ENCODE data around the gene AQP7. TPM values are rescaled to one million over a fixed set of nuclear protein-coding genes. Genes with fewer than 3 reads are reported as not detected.
"Not testable (repeated sequence)": the region's sequence is repeated elsewhere in the genome, so short reads cannot be mapped to it uniquely, and the experiment has no call there.

Gene AQP7
- 0.20 TPM for polyA plus RNA-seq (2013, experiment 1 of 2; ENCODE audit: insufficient read length)
- 0.39 TPM for polyA plus RNA-seq (2013, experiment 2 of 2; ENCODE audit: insufficient read length)

DNA sequence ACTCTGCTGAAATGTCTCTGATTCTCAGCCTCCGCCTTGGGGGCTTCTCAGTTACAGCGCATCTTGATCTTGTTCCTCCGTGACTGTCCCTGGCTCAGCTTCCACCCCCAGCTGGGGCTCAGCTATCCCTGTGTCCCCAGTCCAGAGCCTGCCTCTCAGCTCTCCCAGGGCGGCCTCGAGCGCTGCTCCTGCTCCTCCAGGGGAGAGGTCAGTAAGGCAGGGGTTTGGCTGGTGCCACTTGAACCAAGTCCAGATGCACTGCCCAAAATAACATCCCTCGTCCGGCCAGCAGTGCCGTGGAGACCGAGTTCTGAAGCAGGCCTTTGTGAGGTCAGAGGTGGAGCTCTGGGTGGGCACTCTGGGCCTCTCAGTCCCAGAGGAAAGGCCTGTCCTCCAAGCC is at the start of gene AQP7:
Gene AQP7 (minus strand): TSS at position 198 of the 400 bp plus-strand sequence. CDS start 1,306 bp downstream, outside the sequence.
- not testable (repeated sequence) for DNase-seq

DNA sequence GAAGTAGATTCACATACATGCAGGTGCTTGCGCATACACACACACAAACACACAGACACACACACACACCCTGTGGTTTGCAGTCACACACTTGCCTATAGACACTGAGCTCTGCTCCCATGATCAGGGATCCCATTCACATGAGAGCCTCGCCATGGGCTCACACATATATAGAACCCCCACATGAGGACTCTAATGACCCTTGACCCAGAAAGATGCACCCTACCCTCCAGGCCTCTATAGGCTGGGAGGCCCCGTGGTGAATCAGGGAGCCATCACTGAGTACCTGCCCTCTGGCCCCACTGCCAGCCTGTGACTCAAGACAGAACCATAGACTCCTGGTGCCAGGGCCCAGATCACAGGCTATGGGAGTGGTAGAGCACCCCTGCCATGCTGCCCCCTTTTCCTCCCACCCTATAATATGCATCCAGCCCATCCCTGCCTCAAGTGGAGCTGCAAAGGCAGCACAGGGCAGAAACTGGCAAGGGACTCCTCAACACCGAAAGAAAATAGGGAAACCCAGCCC is 48.3 kb upstream of the AQP7 start:
- no peak for DNase-seq

DNA sequence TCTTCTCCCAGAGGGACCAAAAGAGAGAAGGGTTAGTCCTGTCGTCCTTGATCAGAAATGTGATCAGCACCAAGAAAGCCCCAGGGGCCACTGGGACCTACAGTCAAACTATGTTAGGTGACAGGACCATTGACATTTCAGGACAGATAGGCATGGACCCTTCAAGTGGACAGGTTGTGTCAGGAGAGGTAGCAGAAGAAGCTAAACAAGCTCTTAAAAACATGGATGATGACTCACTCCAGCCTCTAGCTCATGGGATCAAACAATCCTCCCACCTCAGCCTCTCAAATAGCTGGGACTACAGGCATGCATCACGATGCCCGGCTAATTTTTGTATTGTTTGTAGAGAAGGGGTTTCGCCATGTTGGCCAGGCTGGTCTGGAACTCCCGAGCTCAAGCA is 47.3 kb upstream of the AQP7 start:
- no peak for DNase-seq

DNA sequence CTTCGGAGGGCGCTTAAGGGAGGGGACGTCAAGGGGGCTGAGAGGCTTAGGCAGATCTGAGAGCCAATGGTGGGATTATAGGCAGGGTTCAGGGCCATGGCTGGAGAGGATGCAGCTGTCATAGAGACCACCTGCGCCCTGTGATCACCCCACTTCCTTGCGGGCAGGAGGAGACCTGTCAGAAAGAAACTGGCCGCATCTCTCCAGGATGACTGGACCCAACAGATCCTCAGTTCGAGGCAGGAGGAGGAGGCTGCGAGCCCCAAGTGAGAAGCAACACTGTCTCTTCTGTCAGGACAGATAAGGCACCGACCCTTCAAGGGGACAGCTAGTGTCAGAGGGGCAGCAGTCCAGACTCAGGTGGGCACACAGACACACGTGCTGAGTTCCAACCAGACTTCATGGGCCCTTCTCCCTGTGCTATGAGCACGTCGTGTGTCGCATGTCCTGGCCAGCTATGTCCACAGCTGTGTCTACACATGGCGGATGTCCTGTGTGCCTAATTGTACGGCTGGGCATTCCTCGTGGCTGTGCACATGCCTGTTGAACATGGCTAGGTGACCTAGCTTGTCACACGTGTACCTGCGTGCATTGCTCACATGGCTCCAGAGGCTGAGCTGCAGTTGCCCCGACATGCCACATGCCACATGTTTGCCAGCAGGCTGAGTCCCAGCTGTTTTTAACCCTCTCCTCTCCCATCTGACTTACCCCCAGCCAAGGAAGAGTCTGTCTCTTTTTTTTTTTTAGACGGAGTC is 45.6 kb upstream of the AQP7 start:
- DNase-seq = no peak

DNA sequence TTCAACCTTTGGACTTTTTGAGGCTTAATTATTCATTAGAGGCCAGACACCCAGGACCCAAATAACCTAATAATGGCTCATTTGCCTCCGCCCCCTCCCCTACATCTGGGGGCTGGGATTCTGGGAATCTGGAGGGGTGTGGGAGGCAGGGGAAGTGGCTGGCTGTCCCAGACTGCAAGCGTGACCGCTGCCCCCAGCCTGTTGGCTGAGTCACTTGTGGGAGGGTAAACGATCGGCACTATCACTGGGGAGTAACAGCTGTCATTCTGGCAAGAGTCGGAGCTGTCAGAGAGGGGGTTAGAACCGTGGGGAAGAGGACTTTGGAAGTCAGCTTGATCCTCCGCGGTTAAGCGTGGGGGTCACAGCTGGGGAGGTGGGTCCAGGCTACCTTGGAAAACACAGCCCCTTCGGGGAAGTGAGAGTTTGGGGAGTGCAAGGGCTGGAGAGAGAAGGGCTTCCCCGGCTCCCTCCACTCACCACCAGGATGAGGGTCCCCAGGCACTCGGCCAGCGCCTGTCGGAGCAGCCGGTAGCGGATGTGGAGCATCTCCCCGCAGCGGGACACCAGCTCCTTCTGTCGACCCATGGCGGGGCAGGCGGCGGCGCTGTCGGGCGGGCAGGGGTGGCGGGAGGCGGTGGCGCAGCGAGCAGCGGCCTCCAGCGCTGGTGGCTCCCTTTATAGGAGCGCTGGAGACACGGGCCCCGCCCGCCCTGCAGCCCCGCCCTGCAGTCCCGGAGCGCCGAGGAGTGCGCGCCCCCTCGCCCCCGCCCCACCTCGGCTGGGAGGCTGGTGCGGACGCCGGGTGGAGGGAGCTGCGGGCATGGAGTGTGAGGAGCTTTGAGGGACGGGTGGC is 44.8 kb upstream of the AQP7 start, which contains the start of gene AQP3:
Gene AQP3 (minus strand): TSS at position 648 of the 853 bp plus-strand sequence. CDS start 63 bp downstream, at position 585.
- peak; percentile 60 for DNase-seq

DNA sequence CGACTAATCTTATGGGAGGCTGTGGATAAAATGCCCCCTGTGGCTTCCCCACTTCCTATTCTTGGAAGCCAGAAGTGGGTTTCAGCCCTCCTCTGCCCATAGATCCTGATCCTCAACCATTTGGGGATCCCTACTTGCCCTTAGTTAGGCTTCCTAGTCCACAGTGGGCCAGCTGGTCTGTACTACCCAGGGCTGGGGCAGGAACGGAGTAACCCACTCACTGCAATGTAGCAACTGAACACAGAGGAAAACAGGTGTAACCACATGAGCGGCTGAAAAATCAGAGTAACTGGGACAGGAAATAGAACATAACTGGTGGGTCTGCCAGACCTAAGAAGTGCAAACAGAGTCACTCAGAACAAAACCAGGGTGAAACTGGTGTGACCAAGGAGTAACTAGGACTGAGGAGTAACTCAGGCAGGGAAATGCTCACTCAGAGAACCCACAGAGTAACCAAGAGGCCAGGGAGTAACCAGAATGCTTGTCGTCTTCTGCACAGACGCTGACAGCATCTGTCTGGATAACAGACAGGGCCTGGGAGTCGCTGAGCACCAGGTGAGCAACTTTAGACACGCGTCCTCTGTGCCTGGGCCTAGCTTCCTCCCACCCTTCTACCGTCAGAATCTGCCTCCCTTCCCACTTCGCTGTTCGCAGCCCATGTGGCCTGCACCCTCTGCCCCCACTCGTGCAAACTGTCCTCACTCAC is 44.0 kb upstream of the AQP7 start:
- DNase-seq = no peak

DNA sequence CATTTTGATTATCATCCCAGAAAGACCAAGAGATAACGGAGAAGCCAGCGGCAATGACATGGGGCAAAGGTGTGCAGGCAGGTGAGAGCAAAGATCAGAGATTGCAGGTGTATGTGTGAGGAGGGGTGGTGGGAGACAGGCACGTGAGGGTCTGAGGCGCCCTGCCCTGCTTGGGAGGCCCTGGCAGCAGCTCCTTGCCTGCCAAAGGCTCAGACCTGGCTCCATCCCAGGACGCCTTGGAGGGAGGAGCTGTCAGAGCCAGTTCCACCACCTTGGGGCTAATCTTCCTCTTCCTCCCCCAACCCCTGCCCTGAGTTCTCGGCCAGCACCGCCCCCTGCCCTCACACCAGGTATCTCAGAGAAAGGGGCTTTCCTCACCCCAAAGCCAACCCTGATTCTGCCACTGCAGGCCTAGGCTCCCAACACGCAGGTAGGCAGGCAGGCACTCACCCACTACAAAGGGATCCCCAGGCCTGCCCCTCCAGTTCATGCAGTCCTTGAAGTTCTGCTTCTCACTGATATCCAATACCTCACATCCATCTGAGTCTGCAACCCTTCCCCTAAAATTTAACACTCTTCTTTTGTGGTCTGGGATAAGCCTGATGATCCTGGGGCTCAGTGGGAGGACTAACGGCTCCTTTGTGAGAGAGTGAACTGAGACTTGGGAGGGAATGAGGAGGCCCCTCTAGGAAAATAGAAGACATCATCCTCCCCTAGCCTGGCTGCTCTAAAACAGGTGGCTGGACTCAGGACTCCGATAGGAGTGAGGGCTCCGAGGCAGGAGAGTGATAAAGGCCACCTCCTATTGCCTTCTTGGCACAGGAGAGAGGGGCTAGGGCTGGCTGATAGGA is 43.2 kb upstream of the AQP7 start:
- no peak for DNase-seq

DNA sequence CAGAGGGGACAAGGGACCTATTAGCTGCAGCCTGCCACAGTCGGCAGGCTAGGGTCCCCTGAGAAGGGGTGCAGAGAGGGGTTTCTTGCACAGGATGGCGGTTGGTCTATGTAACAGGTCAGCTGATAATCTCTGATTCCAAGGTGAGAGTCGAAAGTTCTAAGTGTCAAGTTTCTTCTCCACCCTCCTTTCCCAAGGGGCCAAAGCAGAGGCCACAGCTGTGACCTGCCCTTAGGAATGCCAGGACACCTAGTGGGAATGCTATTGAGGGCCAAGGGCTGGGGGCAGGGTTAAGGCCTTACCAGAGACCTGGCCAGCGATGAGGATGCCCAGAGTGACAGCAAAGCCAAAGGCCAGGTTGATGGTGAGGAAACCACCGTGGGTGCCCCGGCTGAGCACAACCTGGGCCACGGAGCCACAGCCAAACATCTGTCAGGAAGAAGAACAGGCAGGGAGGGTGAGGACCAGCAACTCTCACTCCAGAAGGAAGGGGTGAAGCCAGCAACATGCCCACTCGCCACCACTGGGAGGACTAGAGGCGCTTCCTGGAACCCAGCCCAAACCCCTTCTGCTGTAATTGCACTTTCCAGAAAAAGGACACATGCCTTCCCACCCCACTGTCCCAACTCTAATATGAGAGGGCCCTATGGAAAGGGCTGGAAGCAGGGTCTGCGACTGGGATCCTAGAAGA is 41.2 kb upstream of the AQP7 start:
- DNase-seq = no peak

DNA sequence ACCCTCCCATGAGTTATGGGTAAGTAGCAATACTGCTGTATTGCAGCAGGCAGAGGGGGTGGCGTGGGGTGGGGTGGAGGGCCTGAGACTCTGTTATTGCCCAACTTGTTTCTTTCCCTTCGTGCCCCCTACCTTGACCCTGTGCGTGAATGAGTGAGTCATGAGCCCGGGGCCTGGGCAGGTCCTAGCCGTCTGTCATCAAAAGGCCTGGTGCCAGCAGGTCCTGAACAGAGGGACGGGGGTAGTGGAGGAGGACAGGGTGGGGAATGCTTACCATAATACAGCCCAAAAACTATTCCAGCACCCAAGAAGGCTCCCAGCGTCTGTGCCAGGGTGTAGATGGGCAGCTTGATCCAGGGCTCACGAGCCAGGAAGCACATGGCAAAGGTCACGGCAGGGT is 40.7 kb upstream of the AQP7 start:
- no peak for DNase-seq

DNA sequence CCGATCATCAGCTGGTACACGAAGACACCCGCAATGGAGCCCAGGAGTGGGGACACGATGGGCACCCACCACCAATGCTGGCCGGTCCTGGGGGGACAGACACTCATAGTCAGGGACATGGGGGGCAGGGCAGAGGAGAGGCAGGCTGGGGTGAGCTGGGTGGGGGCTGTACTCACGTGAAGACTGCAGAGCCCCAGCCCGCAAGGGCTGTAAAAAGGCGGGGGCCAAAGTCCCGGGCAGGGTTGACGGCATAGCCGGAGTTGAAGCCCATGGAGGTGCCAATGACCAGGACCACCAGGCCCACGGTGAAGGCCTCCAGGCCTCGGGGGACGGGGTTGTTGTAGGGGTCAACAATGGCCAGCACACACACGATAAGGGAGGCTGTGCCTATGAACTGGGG is 39.8 kb upstream of the AQP7 start:
- no peak for DNase-seq

DNA sequence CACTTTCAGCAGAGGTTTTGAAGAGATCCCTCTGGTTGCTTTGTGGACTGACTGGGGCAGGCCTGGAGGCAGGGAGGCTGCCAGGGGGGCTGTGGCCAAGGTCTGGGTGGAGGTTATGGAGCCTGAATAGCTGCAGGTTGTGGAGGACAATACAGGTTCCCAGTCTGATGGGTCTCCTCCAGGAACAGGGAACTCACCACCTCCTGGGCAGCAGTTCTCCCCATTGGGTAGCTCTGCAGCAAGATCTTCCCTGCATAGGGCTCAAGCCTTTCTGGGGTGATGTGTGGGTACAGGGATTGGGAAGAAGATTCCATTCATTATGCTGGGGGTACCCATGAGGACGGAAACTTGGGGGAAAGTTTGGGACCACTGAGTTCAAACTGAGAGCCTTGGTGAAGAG is 38.2 kb upstream of the AQP7 start:
- no peak for DNase-seq

DNA sequence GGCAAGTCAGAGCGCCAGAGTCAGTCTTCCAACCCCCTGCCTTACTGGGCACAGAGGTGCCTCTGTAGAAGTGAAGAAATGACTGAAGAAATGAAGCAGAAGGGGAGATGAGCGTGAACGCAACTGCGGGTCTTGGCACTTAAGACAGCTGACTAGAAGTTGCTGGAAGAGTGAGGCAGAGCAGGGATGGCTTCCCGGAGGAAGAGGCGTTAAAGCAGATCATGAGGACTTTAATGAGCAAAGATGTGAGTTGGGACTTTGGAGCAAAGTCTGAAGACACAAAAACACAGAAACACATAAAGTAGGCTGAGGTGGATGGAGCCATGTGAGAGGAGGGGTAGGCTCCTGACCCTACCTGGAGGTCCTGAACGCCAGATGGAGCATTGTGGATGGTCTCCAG is 37.8 kb upstream of the AQP7 start:
- DNase-seq = no peak

DNA sequence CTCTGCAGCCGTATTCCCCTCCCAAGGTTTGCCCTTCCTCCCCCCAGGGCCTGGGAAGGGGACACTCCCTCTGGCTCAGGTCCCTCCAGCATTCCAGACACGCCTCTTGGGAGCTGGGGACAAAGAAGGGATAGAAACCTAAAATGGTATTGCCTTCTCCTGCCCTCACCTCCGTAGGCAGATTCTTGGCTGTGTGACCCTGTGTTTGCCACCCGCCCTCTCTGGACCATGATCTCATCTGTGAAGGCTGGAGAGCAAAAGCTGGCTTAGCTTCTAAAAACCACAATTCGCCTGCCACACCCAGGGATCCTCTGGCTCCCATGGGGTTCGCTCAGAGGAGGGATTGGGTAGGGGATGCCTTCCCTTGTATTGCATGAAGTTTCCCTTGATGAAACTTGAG is 37.4 kb upstream of the AQP7 start:
- DNase-seq = peak; percentile 34

DNA sequence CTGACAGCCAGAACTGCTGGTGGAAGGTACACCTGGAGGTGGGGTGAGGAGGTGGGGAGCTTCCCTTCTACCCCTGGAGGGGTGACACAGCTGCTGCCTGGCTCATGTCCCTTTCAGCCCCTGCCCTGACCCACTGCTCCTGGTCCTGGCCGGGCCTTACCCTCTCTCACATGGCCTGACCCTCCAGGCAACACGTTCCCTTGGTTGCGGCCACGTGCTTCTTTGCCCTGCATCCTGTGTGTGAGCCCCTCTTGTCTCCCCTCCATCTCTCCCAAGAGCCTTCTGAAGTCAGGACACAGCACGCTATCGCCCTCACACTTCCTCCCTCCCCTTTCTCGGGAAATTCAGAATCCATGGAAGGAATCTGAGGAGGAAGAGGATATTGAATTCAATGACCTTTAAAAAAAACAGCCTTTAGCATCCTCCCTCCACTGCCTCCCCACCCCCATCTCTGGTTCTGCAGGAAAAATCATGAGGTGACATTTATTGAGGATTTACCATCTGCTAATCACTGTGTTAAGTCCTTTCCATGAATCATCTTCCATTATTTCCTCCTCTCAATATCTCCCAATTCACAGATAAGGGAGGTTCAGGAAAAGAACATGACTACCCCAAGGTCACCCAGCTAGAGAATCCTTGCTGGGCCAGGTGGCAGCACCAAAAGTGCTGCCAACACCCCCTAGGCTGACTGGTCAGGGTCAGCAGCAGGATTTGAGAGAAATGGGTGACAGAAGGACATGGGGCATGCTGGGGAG is 36.7 kb upstream of the AQP7 start:
- no peak for DNase-seq

DNA sequence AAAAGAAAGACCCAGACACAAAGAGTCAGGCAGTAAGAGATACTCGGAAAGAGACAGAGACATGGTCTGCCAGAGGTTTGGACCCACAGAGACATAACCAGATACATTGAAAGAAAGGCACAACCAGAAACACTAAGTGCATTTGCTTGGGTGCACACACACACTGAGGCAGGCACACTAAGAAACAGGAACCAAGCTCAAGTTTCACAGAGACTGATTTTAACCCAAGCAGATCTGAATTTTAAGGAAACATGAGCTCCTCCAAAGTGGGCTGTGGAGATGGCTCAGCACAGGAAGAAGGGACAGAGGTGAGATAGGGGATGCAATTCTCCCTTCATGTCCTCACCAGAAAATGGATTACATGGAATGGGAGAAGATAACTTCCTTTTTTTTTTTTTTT is 35.5 kb upstream of the AQP7 start:
- no peak for DNase-seq

DNA sequence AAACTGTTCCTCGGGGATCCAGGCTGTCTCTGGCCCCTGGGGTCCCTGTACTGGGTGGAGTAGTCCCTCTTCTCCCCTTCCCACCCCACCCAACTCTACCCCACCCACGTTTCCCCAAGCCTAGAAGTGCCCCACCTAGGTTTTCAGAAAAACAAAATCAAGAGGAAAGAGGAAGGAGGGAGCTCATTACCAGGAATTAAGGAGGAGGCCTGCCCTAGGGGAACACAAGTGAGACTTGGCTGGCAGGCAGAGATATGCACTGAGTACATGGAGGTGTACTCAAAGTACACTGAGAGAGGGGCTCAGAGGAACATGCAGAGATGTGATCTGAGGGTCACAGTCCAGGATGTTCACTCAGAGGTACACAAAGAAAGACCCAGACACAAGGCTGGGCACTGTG is 34.8 kb upstream of the AQP7 start:
- DNase-seq = no peak

DNA sequence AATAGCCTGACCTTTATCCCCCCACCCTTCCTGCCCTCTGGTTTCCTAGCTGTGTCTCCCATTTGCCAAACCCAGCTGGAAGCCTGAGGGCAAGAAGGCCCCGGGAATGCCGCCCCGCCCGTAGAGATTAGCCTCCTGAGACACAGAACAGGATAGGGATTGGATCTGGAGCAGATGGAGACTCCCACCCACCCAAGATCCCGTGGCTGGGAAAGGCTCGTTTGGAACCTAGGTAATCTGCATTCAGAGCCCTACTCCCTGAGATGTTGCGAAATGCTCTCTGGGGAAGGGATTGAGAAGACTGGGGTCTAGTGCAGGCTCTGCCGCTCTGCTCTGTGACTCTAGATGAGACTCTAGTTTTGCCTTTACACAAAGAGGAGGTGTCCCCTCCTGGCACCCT is 34.1 kb upstream of the AQP7 start:
- no peak for DNase-seq

DNA sequence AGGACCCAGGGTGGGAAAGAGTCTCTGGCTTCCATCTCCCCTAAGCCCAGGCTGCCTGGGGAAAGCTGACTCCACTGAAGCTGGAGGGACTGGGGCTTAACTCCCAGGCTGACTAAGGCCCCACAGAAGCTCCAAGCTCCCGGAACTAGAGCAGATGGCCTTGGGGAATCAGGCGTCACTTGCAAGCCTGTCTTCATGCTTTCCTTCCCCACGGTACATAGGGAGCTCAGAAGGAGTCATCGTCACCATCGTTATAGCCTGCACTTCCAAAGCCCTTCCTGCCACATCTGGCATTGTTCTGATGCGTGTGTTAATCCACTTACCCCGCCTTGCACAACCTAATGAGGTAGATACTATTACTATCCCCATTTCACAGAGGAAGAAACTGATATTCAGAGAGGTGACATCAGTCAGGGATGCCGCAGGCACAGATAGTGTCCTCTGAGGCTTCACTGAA is 33.5 kb upstream of the AQP7 start:
- DNase-seq = peak; percentile 14

DNA sequence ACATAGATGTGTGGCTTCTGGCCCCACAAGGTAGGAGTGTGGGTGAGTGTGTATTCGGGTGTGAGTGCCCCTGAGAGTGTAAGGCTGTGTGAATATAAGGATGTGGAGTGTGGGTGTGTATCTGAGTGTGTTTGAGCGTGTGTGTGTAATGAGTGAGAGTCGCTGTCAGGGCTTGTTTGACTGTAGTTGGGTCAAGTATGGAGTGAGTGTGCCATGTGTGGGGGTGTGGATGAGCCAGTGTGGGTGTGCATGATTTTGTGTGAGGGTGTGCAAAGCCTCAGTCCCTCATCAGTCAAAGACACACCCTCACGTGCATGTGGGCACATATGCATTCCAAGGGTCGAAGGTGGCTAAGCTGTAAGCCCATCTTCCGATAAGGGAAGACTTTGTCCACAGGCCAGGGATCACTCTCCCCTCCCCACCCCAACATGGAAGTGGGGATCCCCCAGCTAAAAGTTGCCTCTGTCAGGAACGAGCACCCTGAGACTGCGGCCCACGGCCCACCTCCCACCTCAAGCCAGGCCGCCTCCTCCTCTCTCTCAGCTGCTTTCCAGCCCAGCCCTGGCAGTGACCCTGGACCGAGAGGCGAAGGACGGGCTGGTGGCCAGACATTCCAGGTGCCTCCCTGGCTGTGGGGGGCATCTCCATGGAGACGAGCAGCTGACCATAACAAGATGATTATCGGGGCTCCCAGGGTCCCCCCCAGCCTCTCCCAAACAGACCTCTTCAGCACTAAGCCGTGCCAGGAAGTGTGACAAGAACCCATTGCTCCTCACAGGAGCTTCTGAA is 32.1 kb upstream of the AQP7 start:
- DNase-seq = no peak

Data from fibroblast of skin of scalp (primary cell).